Pancreas (tissue), 10 donors: Measurements from ENCODE around the gene NLRP1. TPM values are rescaled to one million over a fixed set of nuclear protein-coding genes. Genes with fewer than 3 reads are reported as not detected.

Experiments used
- ATAC-seq, 4 donors: fragments of 200-7000 bp; cut with Tn5 transposase; one replicate each; pipeline versions ENCODE4 v1.8.0 to v1.9.1; 2020; ENCODE audit warnings: mild to moderate bottlenecking in 4 of 4, moderate library complexity in 4 of 4
- DNase-seq, 6 donors: peaks; one replicate each; pipeline ENCODE4 v3.0.0-alpha.2; 2020
- FAIRE-seq: peaks from 2 replicates; lab custom pipeline; 2012; peaks lifted over from hg19 to GRCh38; lab: Jason Lieb, UNC
- H3K27ac ChIP-seq, 4 donors: fragments of 200-600 bp; sonication (generic); 1 replicate in 3 of 4; 2 replicates in 1 of 4; pipeline versions ENCODE4 v1.5.0 to v1.8.0; 2020
- H3K27me3 ChIP-seq, 4 donors: fragments of 200-600 bp; one replicate each; pipeline ENCODE4 v1.8.0; 2021
- H3K36me3 ChIP-seq, 3 donors: fragments of 200-600 bp; sonication (generic) in 1 of 3; one replicate each; pipeline versions ENCODE4 v1.5.0 to v1.8.0; 2020 to 2021
- H3K4me1 ChIP-seq, 3 donors: fragments of 200-600 bp; one replicate each; pipeline ENCODE4 v1.8.0; 2021
- H3K4me3 ChIP-seq, 4 donors: fragments of 200-600 bp; sonication (generic) in 2 of 4; one replicate each; pipeline versions ENCODE4 v1.5.0 to v1.8.0; 2020 to 2021
- H3K9me3 ChIP-seq, 4 donors: fragments of 200-600 bp; one replicate each; pipeline ENCODE4 v1.8.0; 2021
- CTCF ChIP-seq, 4 donors: fragments of 200-600 bp; sonication (generic) in 3 of 4; IDR thresholded peaks; one replicate each; pipeline versions ENCODE4 v1.5.0 to v1.8.0; 2021; ENCODE audit warnings: antibody characterized with exemption in 4 of 4
- WGBS, 2 donors: extraction: QIAGEN DNeasy Blood & Tissue Kit; methylation state at CpG; one replicate each; pipeline ENCODE4 v1.1.7; 2013; 5-methylcytosine and 5-hydroxymethylcytosine counted together
- intact Hi-C, 3 donors: fragments of 100-400 bp; cut with DNase I; formaldehyde crosslinking; loops; one replicate each; pipeline versions ENCODE4 v1.11.1 to v1.14.2; 2022
- polyA plus RNA-seq, 2 donors: library from polyadenylated mRNA; stranded (reverse); fragments of 200-250 nt; gene quantifications; one replicate each; pipeline ENCODE4 v1.2.3, GENCODE V29; 2013
- total RNA-seq, 6 donors: library from RNA; stranded (reverse); fragmentation: NEBNext Ultra II Directional in 4 of 6; extraction: Animal tissue kit (Norgen Biotek cat#: 25700) in 4 of 6; gene quantifications; one replicate each; pipeline versions ENCODE4 v1.2.1 to v1.2.4, GENCODE V29; 2021 to 2023
- donor health status: healthy with polysubstance abuse.
- donor health status: DM: no; HTN: no; CAD: no; lungs with moderate emphysema.
- donor health status: DM: no; HTN: no; CAD: no.
- donor health status: control.
- donor health status: control.
- donor health status: Bipolar disorder and iron deficiency.
- donor health status: DM: yes; HTN: yes; CAD: no.
- donor health status: DM: no; HTN: no; CAD: no.
- donor health status: DM: no; HTN: no; CAD: no.
- donor health status: DM: yes; HTN: yes; CAD: no.

NLRP1 gene
- total and polyA plus RNA-seq, 8 donors = 2.0 to 83.2 (median 11.1) TPM

- WGBS, 2 donors = 70 to 77% methylated on average over 8 of the region's 8 CpGs
- FAIRE-seq (no peak), ATAC-seq (no peak), DNase-seq (no peak)
- Histone ChIP-seq H3K4me1 (no peaks in the 10 kb centered on the region), H3K36me3 (no peaks in the 10 kb centered on the region), H3K4me3 (no peak overlapping the region), H3K27ac (no peak overlapping the region), H3K27me3 (no peaks in the 10 kb centered on the region), H3K9me3 (no peaks in the 10 kb centered on the region)
- TF ChIP-seq CTCF (IDR thresholded peaks at IDR 0.05) = no peak
- intact Hi-C loops = no loop called here
Measured at GRCh38 chr17:5510771-5511170, 73.5 kb downstream of the NLRP1 start.

- intact Hi-C loops = no loop called here
- no peak for FAIRE-seq
- WGBS, 2 donors = 64 to 77% methylated on average over 8 of the region's 8 CpGs
- no peaks in the 10 kb centered on the region for H3K36me3 ChIP-seq
- H3K9me3 ChIP-seq = no peaks in the 10 kb centered on the region
- no peak for ATAC-seq
- no peaks in the 10 kb centered on the region for H3K27me3 ChIP-seq
- no peaks in the 10 kb centered on the region for H3K4me1 ChIP-seq
- no peak for DNase-seq
- no peak overlapping the region for H3K27ac ChIP-seq
- TF ChIP-seq CTCF (IDR thresholded peaks at IDR 0.05) = no peak
- H3K4me3 ChIP-seq = no peak overlapping the region
Measured at GRCh38 chr17:5509482-5509881, 74.8 kb downstream of the NLRP1 start.

- peak in 3 of 4 donors; percentile 14 to 86 (median 68) for ATAC-seq
- H3K4me3 ChIP-seq = no peak overlapping the region
- intact Hi-C loops = no loop called here
- H3K36me3 ChIP-seq = no peaks in the 10 kb centered on the region
- H3K27me3 ChIP-seq = no peaks in the 10 kb centered on the region
- no peak for FAIRE-seq
- no peak overlapping the region for H3K27ac ChIP-seq
- no peaks in the 10 kb centered on the region for H3K4me1 ChIP-seq
- no peak for DNase-seq
- no peak for TF ChIP-seq CTCF (IDR thresholded peaks at IDR 0.05)
- no peaks in the 10 kb centered on the region for H3K9me3 ChIP-seq
- WGBS, 2 donors = 15 to 30% methylated on average over 4 of the region's 4 CpGs
Measured at GRCh38 chr17:5508810-5509209, 75.5 kb downstream of the NLRP1 start.

GRCh38 chr17:5506307-5506706 is 78.0 kb downstream of the NLRP1 start:
- no peaks in the 10 kb centered on the region for H3K36me3 ChIP-seq
- no peak for TF ChIP-seq CTCF (IDR thresholded peaks at IDR 0.05)
- H3K27ac ChIP-seq = no peak overlapping the region
- FAIRE-seq = no peak
- H3K4me1 ChIP-seq = no peaks in the 10 kb centered on the region
- H3K27me3 ChIP-seq = peaks cover 0 to 3% (median 0%) of the 10 kb centered on the region in 4 donors
- no peak for DNase-seq
- H3K4me3 ChIP-seq = no peak overlapping the region
- intact Hi-C loops = no loop called here
- 76 to 83% methylated on average over 5 of the region's 5 CpGs for WGBS, 2 donors
- H3K9me3 ChIP-seq = no peaks in the 10 kb centered on the region
- ATAC-seq = no peak

- Histone ChIP-seq H3K27me3 (peaks cover 0 to 3% (median 0%) of the 10 kb centered on the region in 4 donors), H3K36me3 (no peaks in the 10 kb centered on the region), H3K27ac (no peak overlapping the region), H3K9me3 (no peaks in the 10 kb centered on the region), H3K4me3 (no peak overlapping the region), H3K4me1 (no peaks in the 10 kb centered on the region)
- no peak for ATAC-seq
- intact Hi-C loops = no loop called here
- FAIRE-seq = no peak
- DNase-seq = no peak
- no peak for TF ChIP-seq CTCF (IDR thresholded peaks at IDR 0.05)
- WGBS, 2 donors = 86 to 91% methylated on average over 4 of the region's 4 CpGs
Measured at GRCh38 chr17:5502552-5502951, 81.8 kb downstream of the NLRP1 start.
